GM10847 (cell line): ENCODE measurements around the gene ZSCAN5C.
"Not testable (repeated sequence)": the region's sequence is repeated elsewhere in the genome, so short reads cannot be mapped to it uniquely, and the experiment has no call there.

Experiments
- POLR2A ChIP-seq: IDR thresholded peaks from 2 replicates; pipeline ENCODE4 v1.6.1; 2011; ENCODE audit not compliant: insufficient read length; ENCODE audit errors: extremely low read depth

Gene ZSCAN5C

DNA sequence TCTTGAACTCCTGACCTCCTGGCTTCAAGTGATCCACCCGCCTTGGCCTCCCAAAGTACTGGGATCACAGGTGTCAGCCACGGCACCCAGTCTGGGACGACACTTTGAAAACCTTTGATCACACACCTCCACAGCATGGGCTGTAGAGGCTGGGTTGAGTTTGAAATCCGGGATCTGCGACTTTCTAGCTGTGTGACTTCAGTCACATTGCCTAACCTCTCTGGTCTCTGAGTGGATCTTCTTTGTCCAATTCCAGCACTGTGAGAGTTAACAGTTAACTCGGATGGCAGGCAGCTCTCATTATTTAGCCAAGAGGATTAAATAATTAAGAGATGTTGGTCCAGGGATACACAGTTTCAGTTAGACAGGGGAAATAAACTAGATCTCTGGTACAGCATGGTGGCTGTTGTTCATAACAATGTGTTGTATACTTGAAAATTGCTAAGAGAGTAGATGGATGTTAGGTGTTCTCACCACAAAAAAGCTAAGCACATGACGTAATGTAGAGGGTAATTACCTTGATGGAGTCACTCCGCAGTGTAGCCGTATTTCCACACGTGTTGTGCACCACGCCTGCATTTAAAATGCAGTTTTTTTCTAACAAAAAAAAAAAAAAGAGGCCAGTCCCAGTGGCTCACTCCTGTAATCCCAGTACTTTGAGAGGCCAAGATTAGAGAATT is 24.4 kb upstream of the ZSCAN5C start:
- no peak for TF ChIP-seq POLR2A

GRCh38 chr19:56189785-56190184 is 12.3 kb upstream of the ZSCAN5C start:
- no peak for TF ChIP-seq POLR2A

DNA sequence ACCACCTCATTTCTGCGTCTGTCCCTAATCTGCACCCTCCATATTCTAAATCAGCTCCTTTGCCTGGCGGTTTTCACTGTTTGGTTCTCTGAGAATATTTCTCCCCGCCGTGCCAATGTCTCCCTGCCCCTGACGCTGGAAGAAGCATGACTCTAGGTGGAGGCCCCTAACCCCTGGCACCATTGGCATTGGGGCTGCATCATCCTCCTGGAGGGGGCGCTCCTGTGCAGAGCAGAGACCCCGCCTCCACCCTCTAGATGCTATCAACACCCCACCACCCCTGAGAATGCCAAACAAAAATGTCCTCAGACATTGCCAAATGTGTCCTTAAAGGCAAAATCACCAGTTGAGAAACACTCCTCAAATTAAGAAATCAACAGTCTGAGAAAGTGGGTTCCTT is 11.0 kb upstream of the ZSCAN5C start:
- TF ChIP-seq POLR2A, result no peak

DNA sequence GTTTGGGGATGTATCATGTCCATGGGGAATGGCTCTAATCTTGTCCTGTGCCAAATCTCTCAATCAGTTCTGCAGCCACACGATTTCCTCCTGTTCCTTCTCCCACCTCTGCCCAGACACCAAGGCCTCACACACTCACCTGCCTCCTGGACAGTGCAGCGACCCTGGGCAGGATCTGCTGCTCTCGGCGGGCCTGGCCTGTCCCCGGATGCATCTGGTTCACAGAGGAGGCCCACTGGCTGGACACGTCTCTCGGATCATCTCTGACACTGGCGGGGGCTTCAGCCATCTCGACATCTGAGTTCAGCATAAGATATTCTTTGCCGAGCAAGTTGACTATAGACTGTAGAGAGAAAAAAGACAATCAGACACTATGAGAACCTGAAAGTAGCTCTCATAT is 10.4 kb upstream of the ZSCAN5C start:
- TF ChIP-seq POLR2A, result no peak

- TF ChIP-seq POLR2A, result no peak
These were observed 8.0 kb upstream of the ZSCAN5C start for GRCh38 chr19:56193981-56194640.

DNA sequence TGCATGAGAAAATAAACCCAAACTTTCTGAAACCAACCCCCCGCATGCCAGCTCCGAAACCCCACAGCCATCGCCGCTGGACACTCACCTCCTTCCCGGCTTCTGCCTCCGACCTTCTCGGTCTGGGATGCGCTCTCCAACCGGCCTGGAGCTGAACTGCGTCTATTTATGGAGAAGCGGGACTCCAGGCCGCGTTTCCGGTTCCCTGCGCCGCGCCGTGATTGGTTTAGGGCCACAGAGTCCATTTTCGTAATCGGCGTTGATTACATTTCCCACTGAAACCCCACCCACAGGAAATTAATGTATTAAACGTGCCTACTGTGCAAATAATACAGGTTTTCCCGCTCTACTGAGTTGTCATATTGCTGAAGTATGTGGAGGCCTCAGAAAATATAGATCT is 4.4 kb upstream of the ZSCAN5C start, which contains the start of gene ZSCAN5B:
ZSCAN5B (minus strand) TSS at position 138 of the 400 bp plus-strand sequence. CDS start 4,731 bp downstream, outside the sequence.
- not testable (repeated sequence) for TF ChIP-seq POLR2A

- TF ChIP-seq POLR2A, result no peak
These were observed 2.4 kb upstream of the ZSCAN5C start for GRCh38 chr19:56199687-56200086.

DNA sequence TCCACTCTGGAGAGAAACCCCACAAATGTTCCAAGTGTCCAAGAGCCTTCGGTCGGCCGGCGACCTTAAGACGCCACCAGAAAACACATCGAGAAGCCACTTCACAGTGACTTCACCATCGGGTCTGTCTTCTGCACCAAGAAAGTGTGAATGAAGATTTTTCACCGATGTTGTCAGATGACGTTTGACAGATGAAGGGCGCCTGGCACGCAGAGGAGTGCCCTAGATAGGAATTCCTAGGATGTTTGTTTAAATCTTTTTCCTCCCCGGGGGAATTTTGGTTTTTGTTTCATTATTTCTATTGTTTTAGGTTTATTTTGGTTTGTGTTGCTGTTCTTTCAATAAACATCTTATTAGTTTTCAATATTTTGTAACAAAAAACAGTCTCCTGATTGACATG is 7.0 kb downstream of the ZSCAN5C start:
- TF ChIP-seq POLR2A, result no peak

DNA sequence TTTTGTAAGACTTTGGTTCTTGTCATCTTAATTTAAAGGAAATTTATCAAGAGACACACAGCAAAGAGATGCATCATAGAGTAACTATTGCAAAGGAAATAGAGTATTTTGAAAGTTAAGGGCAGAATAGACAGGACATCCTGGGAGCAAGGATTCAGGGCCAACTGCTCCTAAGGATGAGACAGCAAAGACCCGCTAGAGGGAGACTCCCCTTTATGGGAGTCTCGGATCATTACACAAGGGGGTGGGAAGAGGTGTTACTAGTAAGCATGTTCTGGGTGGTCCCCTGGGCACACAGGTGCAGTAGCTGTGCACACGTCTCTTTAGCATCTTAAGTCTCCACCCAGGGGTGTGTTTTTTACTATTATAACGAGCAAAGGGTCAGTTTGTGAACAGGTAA is 9.6 kb downstream of the ZSCAN5C start:
- TF ChIP-seq POLR2A, result no peak

DNA sequence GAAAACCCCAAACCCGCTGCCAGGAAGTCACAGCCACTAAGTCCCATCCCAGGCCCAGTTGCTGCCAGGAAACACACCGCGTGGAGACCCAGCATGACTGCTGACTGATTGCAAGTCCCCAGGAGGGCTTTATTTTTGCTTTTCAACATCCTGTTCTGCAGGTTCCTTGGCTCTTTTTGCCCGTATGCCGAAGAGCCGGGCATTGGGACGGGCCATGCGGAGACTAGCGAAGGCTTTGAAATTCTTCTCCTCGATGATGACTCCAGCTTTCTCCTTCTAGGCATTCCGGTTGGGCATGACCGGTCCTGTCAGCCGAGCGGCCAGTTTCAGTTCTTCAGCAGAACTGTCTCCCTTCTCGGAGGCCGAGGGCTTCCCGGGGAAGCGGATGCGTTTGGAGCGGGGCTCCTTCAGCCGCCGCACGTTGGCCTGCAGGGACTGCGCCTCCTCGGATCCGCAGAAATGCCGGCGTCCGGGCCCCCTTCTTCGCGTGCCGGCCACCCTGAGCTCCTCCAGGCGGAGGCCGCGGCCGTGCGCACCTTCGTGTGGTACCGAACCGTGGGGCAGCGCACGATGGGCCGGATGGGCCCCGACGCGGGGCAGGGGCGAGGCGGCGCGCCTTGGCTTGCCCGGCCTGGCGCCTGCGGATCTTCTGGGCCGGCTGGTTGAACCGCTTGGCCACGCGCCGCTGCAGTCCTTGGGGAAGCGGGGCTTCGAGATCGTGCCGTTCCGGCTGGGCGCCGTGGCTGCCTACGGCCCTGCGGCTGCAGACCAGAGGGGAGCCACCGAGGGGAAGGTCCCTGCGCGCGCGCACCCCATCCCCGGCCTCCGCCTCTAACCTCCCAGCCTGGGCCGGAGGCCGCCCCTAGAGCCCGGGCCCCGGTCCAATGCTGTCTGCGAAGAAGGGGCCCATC is 15.2 kb downstream of the ZSCAN5C start:
- no peak for TF ChIP-seq POLR2A

DNA sequence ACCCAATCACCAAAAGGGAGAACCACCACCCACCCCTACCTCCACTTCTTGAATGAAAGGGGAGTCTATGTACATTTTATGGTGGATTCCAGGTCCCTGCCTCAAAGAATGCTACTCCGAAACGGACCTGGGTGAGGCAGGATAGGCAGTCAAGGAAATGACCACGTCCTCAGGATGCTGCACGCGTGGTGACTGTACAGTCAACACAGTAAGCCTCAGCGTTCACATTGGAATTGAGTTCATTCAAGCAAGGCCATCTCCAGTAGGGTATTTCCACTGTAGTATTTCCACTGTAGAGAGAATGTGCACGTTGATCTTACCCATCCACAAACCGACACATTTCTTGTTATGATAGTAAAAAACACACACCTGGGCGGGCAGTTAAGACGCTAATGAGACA is 16.9 kb downstream of the ZSCAN5C start:
- no peak for TF ChIP-seq POLR2A

DNA sequence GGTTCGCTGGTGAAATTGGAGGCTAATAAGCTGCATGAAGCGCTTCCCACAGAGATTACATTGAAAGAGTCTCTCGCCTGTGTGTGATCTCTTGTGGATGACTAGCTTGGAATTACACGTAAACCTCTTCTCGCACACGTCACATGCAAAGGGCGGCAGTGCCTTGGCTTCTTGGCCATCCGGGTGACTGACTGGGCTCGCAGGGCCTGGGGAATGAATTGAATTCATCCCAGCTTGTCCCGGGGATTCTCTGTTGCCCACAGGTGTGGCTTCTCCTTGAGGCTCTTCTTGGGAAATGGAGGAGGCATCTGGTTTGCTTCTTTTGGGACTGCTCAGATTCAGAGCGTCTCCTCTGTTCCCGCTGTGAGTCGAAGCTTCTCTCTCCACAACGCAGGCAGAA is 19.8 kb downstream of the ZSCAN5C start:
- no peak for TF ChIP-seq POLR2A

DNA sequence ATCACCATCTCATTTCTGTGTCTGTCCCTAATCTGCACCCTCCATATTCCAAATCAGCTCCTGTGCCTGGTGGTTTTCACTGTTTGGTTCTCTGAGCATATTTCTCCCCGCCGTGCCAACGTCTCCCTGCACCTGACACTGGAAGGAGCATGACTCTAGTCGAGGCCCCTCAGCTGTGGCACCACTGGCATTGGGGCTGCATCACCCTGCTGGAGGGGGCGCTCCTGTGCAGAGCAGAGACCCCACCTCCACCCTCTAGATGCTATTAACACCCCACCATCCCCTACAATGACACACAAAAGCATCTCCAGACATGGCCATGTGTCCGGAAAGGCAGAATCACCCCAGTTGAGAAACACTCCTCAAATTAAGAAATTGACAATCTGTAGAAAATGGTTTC is 20.8 kb downstream of the ZSCAN5C start:
- no peak for TF ChIP-seq POLR2A

DNA sequence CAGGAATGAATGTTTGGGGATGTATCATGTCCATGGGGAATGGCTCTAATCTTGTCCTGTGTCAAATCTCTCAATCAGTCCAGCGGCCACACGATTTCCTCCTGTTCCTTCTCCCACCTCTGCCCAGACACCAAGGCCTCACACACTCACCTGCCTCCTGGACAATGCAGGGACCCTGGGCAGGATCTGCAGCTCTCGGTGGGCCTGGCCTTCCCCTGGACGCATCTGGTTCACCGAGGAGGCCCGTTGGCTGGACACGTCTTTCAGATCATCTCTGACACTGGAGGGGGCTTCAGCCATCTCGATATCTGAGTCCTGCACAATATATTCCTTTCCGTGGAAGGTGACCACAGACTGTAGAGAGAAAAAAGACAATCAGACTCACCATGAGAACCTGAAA is 21.4 kb downstream of the ZSCAN5C start:
- no peak for TF ChIP-seq POLR2A

GRCh38 chr19:56245121-56245740 is 43.2 kb downstream of the ZSCAN5C start:
- TF ChIP-seq POLR2A, result no peak
